ENCODE results near the gene HIPK2.

Gene HIPK2

GRCh38 chr7:139567647-139568345, 210.0 kb downstream of the HIPK2 start:
- H3K27me3 ChIP-seq (ENCODE audit: insufficient read depth, low read length, poor library complexity): no peaks in the 10 kb centered on the region
- no peak for DNase-seq
- no peak overlapping the region for H3K9ac ChIP-seq (ENCODE audit: low read depth, low read length)

GRCh38 chr7:139566736-139567646, 210.8 kb downstream of the HIPK2 start:
- DNase-seq: no peak
- Histone ChIP-seq H3K4me2 (ENCODE audit: insufficient read depth, low read length) (no peak overlapping the region), H3K9me3 (ENCODE audit: insufficient read depth, low read length, severe bottlenecking) (no peaks in the 10 kb centered on the region)

More at GRCh38 chr7:139567647-139568345, 210.0 kb downstream of the HIPK2 start:
- no peaks in the 10 kb centered on the region for H3K9me3 ChIP-seq (ENCODE audit: insufficient read depth, low read length, severe bottlenecking)
- peaks cover under 1% of the 10 kb centered on the region; the same call in 1 of the 2 replicates for H3K36me3 ChIP-seq (ENCODE audit: insufficient read depth, low read length)
- ATAC-seq (ENCODE audit: insufficient read depth, low read depth): no peak
- no peaks in the 10 kb centered on the region for H4K20me1 ChIP-seq (ENCODE audit: insufficient read depth, low read length)
- no peaks in the 10 kb centered on the region for H3K79me2 ChIP-seq (ENCODE audit: insufficient read depth, low read length)
- H2AFZ ChIP-seq (ENCODE audit: low read depth, low read length): no peak overlapping the region
- H3K4me2 ChIP-seq (ENCODE audit: insufficient read depth, low read length): no peak overlapping the region
- no peak overlapping the region for H3K4me3 ChIP-seq (ENCODE audit: low read depth in 1 of 2, low read length in 2 of 2)
- TF ChIP-seq EZH2 (IDR thresholded peaks at IDR 0.05; ENCODE audit: borderline replicate concordance, low read depth, low read length, severe bottlenecking): no peak
- no peak for TF ChIP-seq CTCF (IDR thresholded peaks at IDR 0.05; ENCODE audit: borderline replicate concordance, extremely low read depth, low read length, poor library complexity, severe bottlenecking)
- no peak overlapping the region for H3K27ac ChIP-seq (ENCODE audit: low read length)
- H3K4me1 ChIP-seq (ENCODE audit: insufficient read depth, low read length): no peaks in the 10 kb centered on the region

GRCh38 chr7:139566075-139566474, 211.7 kb downstream of the HIPK2 start:
- no peak overlapping the region for H3K4me2 ChIP-seq (ENCODE audit: insufficient read depth, low read length)
- no peak for DNase-seq
- no peaks in the 10 kb centered on the region for H4K20me1 ChIP-seq (ENCODE audit: insufficient read depth, low read length)
- no peaks in the 10 kb centered on the region for H3K27me3 ChIP-seq (ENCODE audit: insufficient read depth, low read length, poor library complexity)
- H2AFZ ChIP-seq (ENCODE audit: low read depth, low read length): no peak overlapping the region
- no peak overlapping the region for H3K4me3 ChIP-seq (ENCODE audit: low read depth in 1 of 2, low read length in 2 of 2)
- no peak overlapping the region for H3K9ac ChIP-seq (ENCODE audit: low read depth, low read length)
- no peaks in the 10 kb centered on the region for H3K9me3 ChIP-seq (ENCODE audit: insufficient read depth, low read length, severe bottlenecking)
- H3K4me1 ChIP-seq (ENCODE audit: insufficient read depth, low read length): no peaks in the 10 kb centered on the region
- TF ChIP-seq EZH2 (IDR thresholded peaks at IDR 0.05; ENCODE audit: borderline replicate concordance, low read depth, low read length, severe bottlenecking): no peak
- no peak for ATAC-seq (ENCODE audit: insufficient read depth, low read depth)
- no peaks in the 10 kb centered on the region for H3K36me3 ChIP-seq (ENCODE audit: insufficient read depth, low read length)
- no peaks in the 10 kb centered on the region for H3K79me2 ChIP-seq (ENCODE audit: insufficient read depth, low read length)
- no peak overlapping the region for H3K27ac ChIP-seq (ENCODE audit: low read length)

More at GRCh38 chr7:139566736-139567646, 210.8 kb downstream of the HIPK2 start:
- TF ChIP-seq EZH2 (IDR thresholded peaks at IDR 0.05; ENCODE audit: borderline replicate concordance, low read depth, low read length, severe bottlenecking) (no peak), CTCF (IDR thresholded peaks at IDR 0.05; ENCODE audit: borderline replicate concordance, extremely low read depth, low read length, poor library complexity, severe bottlenecking) (no peak)
- Histone ChIP-seq H2AFZ (ENCODE audit: low read depth, low read length) (no peak overlapping the region), H3K36me3 (ENCODE audit: insufficient read depth, low read length) (no peaks in the 10 kb centered on the region), H3K4me1 (ENCODE audit: insufficient read depth, low read length) (no peaks in the 10 kb centered on the region), H3K27me3 (ENCODE audit: insufficient read depth, low read length, poor library complexity) (no peaks in the 10 kb centered on the region), H3K79me2 (ENCODE audit: insufficient read depth, low read length) (no peaks in the 10 kb centered on the region), H3K27ac (ENCODE audit: low read length) (no peak overlapping the region), H4K20me1 (ENCODE audit: insufficient read depth, low read length) (no peaks in the 10 kb centered on the region), H3K4me3 (ENCODE audit: low read depth in 1 of 2, low read length in 2 of 2) (no peak overlapping the region), H3K9ac (ENCODE audit: low read depth, low read length) (no peak overlapping the region)
- no peak for ATAC-seq (ENCODE audit: insufficient read depth, low read depth)

GRCh38 chr7:139563856-139564255, 213.9 kb downstream of the HIPK2 start:
- H3K27me3 ChIP-seq (ENCODE audit: insufficient read depth, low read length, poor library complexity): no peaks in the 10 kb centered on the region
- no peak for ATAC-seq (ENCODE audit: insufficient read depth, low read depth)
- H3K4me1 ChIP-seq (ENCODE audit: insufficient read depth, low read length): no peaks in the 10 kb centered on the region
- no peaks in the 10 kb centered on the region for H3K36me3 ChIP-seq (ENCODE audit: insufficient read depth, low read length)
- H4K20me1 ChIP-seq (ENCODE audit: insufficient read depth, low read length): no peaks in the 10 kb centered on the region
- no peaks in the 10 kb centered on the region for H3K79me2 ChIP-seq (ENCODE audit: insufficient read depth, low read length)
- no peak overlapping the region for H3K4me3 ChIP-seq (ENCODE audit: low read depth in 1 of 2, low read length in 2 of 2)
- no peak overlapping the region for H3K27ac ChIP-seq (ENCODE audit: low read length)
- no peak for TF ChIP-seq CTCF (IDR thresholded peaks at IDR 0.05; ENCODE audit: borderline replicate concordance, extremely low read depth, low read length, poor library complexity, severe bottlenecking)
- TF ChIP-seq EZH2 (IDR thresholded peaks at IDR 0.05; ENCODE audit: borderline replicate concordance, low read depth, low read length, severe bottlenecking): no peak
- H3K9ac ChIP-seq (ENCODE audit: low read depth, low read length): no peak overlapping the region
- no peak overlapping the region for H2AFZ ChIP-seq (ENCODE audit: low read depth, low read length)
- no peak overlapping the region for H3K4me2 ChIP-seq (ENCODE audit: insufficient read depth, low read length)
- DNase-seq: no peak
- no peaks in the 10 kb centered on the region for H3K9me3 ChIP-seq (ENCODE audit: insufficient read depth, low read length, severe bottlenecking)

All from DND-41 (cell line).